OCI-M2 (cell line): Measurements from ENCODE around the gene TBCD.
"Not testable (repeated sequence)": the region's sequence is repeated elsewhere in the genome, so short reads cannot be mapped to it uniquely, and the experiment has no call there.

Source experiments
- DNase-seq: peaks from one replicate; lab custom pipeline; 2025; ENCODE audit not compliant: unreplicated experiment; lab: John Stamatoyannopoulos, UW

TBCD gene

GRCh38 chr17:82964851-82965341 lies 213.0 kb downstream of the TBCD start:
- DNase-seq, result no peak

- DNase-seq, result no peak
These were observed 213.5 kb downstream of the TBCD start for GRCh38 chr17:82965371-82965770.

GRCh38 chr17:82966415-82966814 lies 214.6 kb downstream of the TBCD start:
- no peak for DNase-seq

GRCh38 chr17:82967268-82968032 lies 215.6 kb downstream of the TBCD start:
- no peak for DNase-seq

GRCh38 chr17:82968033-82968841 lies 216.4 kb downstream of the TBCD start:
- DNase-seq, result not testable (repeated sequence)

- no peak for DNase-seq
These were observed 218.2 kb downstream of the TBCD start for GRCh38 chr17:82970067-82970466.

GRCh38 chr17:82970818-82971590 lies 219.1 kb downstream of the TBCD start:
- no peak for DNase-seq

- DNase-seq, result no peak
These were observed 221.0 kb downstream of the TBCD start for GRCh38 chr17:82972836-82973372.

GRCh38 chr17:82973456-82974135 lies 221.7 kb downstream of the TBCD start:
- no peak for DNase-seq

- no peak for DNase-seq
These were observed 222.5 kb downstream of the TBCD start for GRCh38 chr17:82974136-82974952.

GRCh38 chr17:82976982-82977488 lies 225.2 kb downstream of the TBCD start:
- DNase-seq, result no peak

- DNase-seq, result no peak
These were observed 225.7 kb downstream of the TBCD start for GRCh38 chr17:82977606-82978005.

GRCh38 chr17:82978765-82979349 lies 227.0 kb downstream of the TBCD start:
- no peak for DNase-seq

GRCh38 chr17:82979718-82980117 lies 227.9 kb downstream of the TBCD start:
- DNase-seq, result no peak

- DNase-seq, result no peak
These were observed 228.8 kb downstream of the TBCD start for GRCh38 chr17:82980632-82981031.

- DNase-seq, result no peak
These were observed 229.4 kb downstream of the TBCD start for GRCh38 chr17:82981141-82981730.

GRCh38 chr17:82983510-82984248 lies 231.8 kb downstream of the TBCD start:
- no peak for DNase-seq

- not testable (repeated sequence) for DNase-seq
These were observed 232.4 kb downstream of the TBCD start for GRCh38 chr17:82984249-82984617.
